Panc1 (cell line): ENCODE results near the gene PRPS1. TPM values are rescaled to one million over a fixed set of nuclear protein-coding genes. Genes with fewer than 3 reads are reported as not detected.
"Not testable (repeated sequence)": the region's sequence is repeated elsewhere in the genome, so short reads cannot be mapped to it uniquely, and the experiment has no call there.

Experiments used
- ATAC-seq: fragments of 200-7000 bp; cut with Tn5 transposase; 2 replicates; pipeline ENCODE4 v1.9.1; 2020; ENCODE audit warnings: mild to moderate bottlenecking, moderate library complexity
- BruUV-seq: library from RNA; stranded (reverse); fragments of 400-500 nt; replicated peaks from 2 replicates; lab custom pipeline; 2021; lab: Mats Ljungman, UMichigan
- CTCF ChIA-PET: fragments of 300-600 bp; sonication (Branson Sonifier 250); formaldehyde crosslinking; loops from one replicate; lab custom pipeline; 2022; ENCODE audit warnings: antibody characterized with exemption; lab: Charles Lee
- POLR2A ChIA-PET: fragments of 300-600 bp; sonication (Branson Sonifier 250); formaldehyde crosslinking; loops from one replicate; lab custom pipeline; 2022; ENCODE audit warnings: antibody characterized with exemption; lab: Charles Lee
- DNase-seq: peaks from one replicate; pipeline ENCODE4 v3.0.0-alpha.2; 2010; ENCODE audit warnings: low read depth, low spot score
- H3K27ac ChIP-seq: 2 replicates; pipeline ENCODE4 v1.5.1; 2011; ENCODE audit warnings: mild to moderate bottlenecking, low read length, inconsistent platforms
- H3K27me3 ChIP-seq: fragments of 200-500 bp; sonication (Bioruptor generic); 2 replicates; pipeline ENCODE4 v1.6.0; 2014; ENCODE audit warnings: low read length, inconsistent platforms; ENCODE audit not compliant: control insufficient read depth, insufficient read depth
- H3K36me3 ChIP-seq: fragments of 200-500 bp; sonication (Bioruptor generic); 2 replicates; pipeline ENCODE4 v1.5.1; 2014; ENCODE audit warnings: inconsistent platforms, mild to moderate bottlenecking, low read length, moderate library complexity; ENCODE audit not compliant: control insufficient read depth, insufficient read depth
- H3K4me1 ChIP-seq: 2 replicates; pipeline ENCODE4 v1.5.1; 2011; ENCODE audit warnings: inconsistent platforms, mild to moderate bottlenecking, low read length, moderate library complexity; ENCODE audit not compliant: control insufficient read depth, insufficient read depth
- H3K4me3 ChIP-seq, 2 experiments: 2 replicates each; pipeline ENCODE4 v1.5.1; 2011 to 2012; ENCODE audit warnings: low read depth in 2 of 2, low read length in 2 of 2, mild to moderate bottlenecking in 2 of 2, inconsistent platforms in 1 of 2, moderate library complexity in 1 of 2
- H3K9me3 ChIP-seq: fragments of 200-500 bp; sonication (Bioruptor generic); 2 replicates; pipeline ENCODE4 v1.5.1; 2014; ENCODE audit warnings: low read depth, mild to moderate bottlenecking, inconsistent platforms, low read length, moderate library complexity; ENCODE audit not compliant: control insufficient read depth, insufficient read depth
- CTCF ChIP-seq: fragments of 450-650 bp; IDR thresholded peaks from 2 replicates; pipeline ENCODE4 v1.5.1; 2017; ENCODE audit warnings: mild to moderate bottlenecking
- POLR2AphosphoS5 ChIP-seq: IDR thresholded peaks from 2 replicates; pipeline ENCODE4 v1.6.1; 2012; ENCODE audit warnings: mild to moderate bottlenecking, low read depth, low read length, moderate library complexity
- REST ChIP-seq, 2 experiments: IDR thresholded peaks; 2 replicates each; pipeline ENCODE4 v1.6.1; 2011 to 2012; ENCODE audit warnings: low read depth in 2 of 2, control low read depth in 1 of 2, low read length in 1 of 2, mild to moderate bottlenecking in 1 of 2, moderate library complexity in 1 of 2; ENCODE audit not compliant: insufficient read depth in 1 of 2
- SIN3A ChIP-seq: IDR thresholded peaks from 2 replicates; pipeline ENCODE4 v1.6.1; 2012; ENCODE audit warnings: low read depth, mild to moderate bottlenecking, low read length, moderate library complexity, borderline replicate concordance; ENCODE audit not compliant: insufficient read depth
- TCF7L2 ChIP-seq: IDR thresholded peaks from 2 replicates; pipeline ENCODE4 v1.6.1; 2011; ENCODE audit warnings: mild to moderate bottlenecking, low read depth, low read length, inconsistent platforms
- in situ Hi-C: cut with HindIII; loops from 2 replicates; pipeline ENCODE4 v1.10.0; 2016; ENCODE audit warnings: low sequenced_read_pairs, low pct_unique_long_range_greater_than_20kb
- intact Hi-C: fragments of 100-400 bp; cut with micrococcal nuclease; formaldehyde crosslinking; loops from one replicate; pipeline ENCODE4 v1.10.0; 2022; ENCODE audit not compliant: unreplicated experiment
- total RNA-seq: library from RNA; stranded (reverse); gene quantifications from one replicate; pipeline ENCODE4 v1.2.1, GENCODE V29; 2021; ENCODE audit not compliant: unreplicated experiment

PRPS1 gene
- total RNA-seq, 1 experiment from 2014 or later: 152 TPM

GRCh38 chrX:107602694-107603239 is 25.5 kb upstream of the PRPS1 start:
- no peak for TF ChIP-seq POLR2AphosphoS5
- no peak for TF ChIP-seq TCF7L2
- TF ChIP-seq CTCF: no peak
- TF ChIP-seq REST (IDR thresholded peaks at IDR 0.05; ENCODE audit: insufficient read depth in 1 of 2, low read depth in 2 of 2, low read length in 1 of 2): no peak
- no peak for TF ChIP-seq SIN3A
- no peaks in the 10 kb centered on the region for H3K9me3 ChIP-seq
- H3K27me3 ChIP-seq: no peaks in the 10 kb centered on the region
- ChIA-PET CTCF (no interaction called here), POLR2A (interaction anchor here (0.6 kb wide), 1 partner anchor 144 kb away, joined by 3 read pairs; no protein-coding TSS in a partner anchor)
- no peaks in the 10 kb centered on the region for H3K4me1 ChIP-seq
- no TSS peak for BruUV-seq
- in situ Hi-C loops (no loop called here), intact Hi-C loops (no loop called here)
- no peak overlapping the region for H3K4me3 ChIP-seq
- no peak overlapping the region for H3K27ac ChIP-seq
- ATAC-seq: no peak
- H3K36me3 ChIP-seq: no peaks in the 10 kb centered on the region
- no peak for DNase-seq

GRCh38 chrX:107603429-107604159 is 24.7 kb upstream of the PRPS1 start:
- DNase-seq: no peak
- H3K36me3 ChIP-seq: no peaks in the 10 kb centered on the region
- TF ChIP-seq SIN3A (no peak), REST (IDR thresholded peaks at IDR 0.05; ENCODE audit: insufficient read depth in 1 of 2, low read depth in 2 of 2, low read length in 1 of 2) (no peak), CTCF (no peak), POLR2AphosphoS5 (no peak), TCF7L2 (no peak)
- H3K4me3 ChIP-seq: no peak overlapping the region
- no peak overlapping the region for H3K27ac ChIP-seq
- ChIA-PET POLR2A (no interaction called here), CTCF (interaction anchor here (0.8 kb wide), 1 partner anchor 390 kb away, joined by 4 read pairs; no protein-coding TSS in a partner anchor)
- no peak for ATAC-seq
- H3K9me3 ChIP-seq: no peaks in the 10 kb centered on the region
- H3K27me3 ChIP-seq: no peaks in the 10 kb centered on the region
- in situ Hi-C loops (no loop called here), intact Hi-C loops (no loop called here)
- no TSS peak for BruUV-seq
- H3K4me1 ChIP-seq: no peaks in the 10 kb centered on the region

GRCh38 chrX:107609061-107609460 is 19.2 kb upstream of the PRPS1 start:
- BruUV-seq, POLR2A ChIA-PET, in situ Hi-C loops, DNase-seq, H3K4me1 ChIP-seq, H3K36me3 ChIP-seq, CTCF ChIA-PET, H3K4me3 ChIP-seq, H3K27me3 ChIP-seq, H3K27ac ChIP-seq, H3K9me3 ChIP-seq, intact Hi-C loops, ATAC-seq: not testable (repeated sequence)
